Measurements from ENCODE around the gene KRT23.

Gene KRT23

GRCh38 chr17:40963838-40964237, 26.4 kb upstream of the KRT23 start:
- H3K27me3 ChIP-seq (ENCODE audit: control insufficient read depth, insufficient read depth, low read length) = no peaks in the 10 kb centered on the region
- H3K36me3 ChIP-seq (ENCODE audit: insufficient read depth, low read length) = no peaks in the 10 kb centered on the region
- peaks cover 13% of the 10 kb centered on the region for H3K4me1 ChIP-seq (ENCODE audit: control insufficient read depth, insufficient read depth, low read length)
- H3K9me3 ChIP-seq (replicated peaks; ENCODE audit: low read length) = no peaks in the 10 kb centered on the region
- H3K9ac ChIP-seq (ENCODE audit: low read depth, low read length) = no peak overlapping the region
- no peak overlapping the region for H3K4me3 ChIP-seq (ENCODE audit: low read length)
- peak overlapping the region; percentile 20 for H3K4me2 ChIP-seq (ENCODE audit: low read length)

- no peak overlapping the region for H3K4me2 ChIP-seq (ENCODE audit: low read length)
- no peaks in the 10 kb centered on the region for H3K36me3 ChIP-seq (ENCODE audit: insufficient read depth, low read length)
- H3K27me3 ChIP-seq (ENCODE audit: control insufficient read depth, insufficient read depth, low read length) = no peaks in the 10 kb centered on the region
- H3K9ac ChIP-seq (ENCODE audit: low read depth, low read length) = no peak overlapping the region
- no peaks in the 10 kb centered on the region for H3K9me3 ChIP-seq (replicated peaks; ENCODE audit: low read length)
- H3K4me3 ChIP-seq (ENCODE audit: low read length) = no peak overlapping the region
- peaks cover 29% of the 10 kb centered on the region for H3K4me1 ChIP-seq (ENCODE audit: control insufficient read depth, insufficient read depth, low read length)
Observed at GRCh38 chr17:40962059-40962561, 24.7 kb upstream of the KRT23 start.

- H3K4me3 ChIP-seq (ENCODE audit: low read length) = no peak overlapping the region
- no peaks in the 10 kb centered on the region for H3K9me3 ChIP-seq (replicated peaks; ENCODE audit: low read length)
- no peak overlapping the region for H3K9ac ChIP-seq (ENCODE audit: low read depth, low read length)
- H3K4me1 ChIP-seq (ENCODE audit: control insufficient read depth, insufficient read depth, low read length) = peaks cover 31% of the 10 kb centered on the region
- H3K36me3 ChIP-seq (ENCODE audit: insufficient read depth, low read length) = no peaks in the 10 kb centered on the region
- no peak overlapping the region for H3K4me2 ChIP-seq (ENCODE audit: low read length)
- H3K27me3 ChIP-seq (ENCODE audit: control insufficient read depth, insufficient read depth, low read length) = no peaks in the 10 kb centered on the region
Observed at GRCh38 chr17:40961591-40961990, 24.1 kb upstream of the KRT23 start.

GRCh38 chr17:40960144-40960543, 22.7 kb upstream of the KRT23 start:
- Histone ChIP-seq H3K4me1 (ENCODE audit: control insufficient read depth, insufficient read depth, low read length) (peaks cover 39% of the 10 kb centered on the region), H3K9ac (ENCODE audit: low read depth, low read length) (no peak overlapping the region), H3K4me3 (ENCODE audit: low read length) (no peak overlapping the region), H3K36me3 (ENCODE audit: insufficient read depth, low read length) (no peaks in the 10 kb centered on the region), H3K9me3 (replicated peaks; ENCODE audit: low read length) (no peaks in the 10 kb centered on the region), H3K27me3 (ENCODE audit: control insufficient read depth, insufficient read depth, low read length) (no peaks in the 10 kb centered on the region), H3K4me2 (ENCODE audit: low read length) (no peak overlapping the region)

GRCh38 chr17:40958086-40958953, 20.9 kb upstream of the KRT23 start:
- Histone ChIP-seq H3K27me3 (ENCODE audit: control insufficient read depth, insufficient read depth, low read length) (no peaks in the 10 kb centered on the region), H3K4me3 (ENCODE audit: low read length) (no peak overlapping the region), H3K4me1 (ENCODE audit: control insufficient read depth, insufficient read depth, low read length) (peaks cover 56% of the 10 kb centered on the region), H3K9me3 (replicated peaks; ENCODE audit: low read length) (no peaks in the 10 kb centered on the region), H3K36me3 (ENCODE audit: insufficient read depth, low read length) (no peaks in the 10 kb centered on the region), H3K4me2 (ENCODE audit: low read length) (no peak overlapping the region), H3K9ac (ENCODE audit: low read depth, low read length) (peak overlapping the region; percentile 84)

- Histone ChIP-seq H3K4me1 (ENCODE audit: control insufficient read depth, insufficient read depth, low read length) (peaks cover 71% of the 10 kb centered on the region), H3K27me3 (ENCODE audit: control insufficient read depth, insufficient read depth, low read length) (no peaks in the 10 kb centered on the region), H3K4me2 (ENCODE audit: low read length) (peak overlapping the region; percentile 50), H3K36me3 (ENCODE audit: insufficient read depth, low read length) (no peaks in the 10 kb centered on the region), H3K9me3 (replicated peaks; ENCODE audit: low read length) (no peaks in the 10 kb centered on the region), H3K4me3 (ENCODE audit: low read length) (no peak overlapping the region), H3K9ac (ENCODE audit: low read depth, low read length) (peak overlapping the region; percentile 84)
Observed at GRCh38 chr17:40956401-40957254, 19.2 kb upstream of the KRT23 start.

- peak overlapping the region; percentile 5 for H3K4me2 ChIP-seq (ENCODE audit: low read length)
- peak overlapping the region; percentile 76 for H3K9ac ChIP-seq (ENCODE audit: low read depth, low read length)
- H3K4me1 ChIP-seq (ENCODE audit: control insufficient read depth, insufficient read depth, low read length) = peaks cover 76% of the 10 kb centered on the region
Observed at GRCh38 chr17:40953881-40954280, 16.4 kb upstream of the KRT23 start.

GRCh38 chr17:40952661-40953060, 15.2 kb upstream of the KRT23 start:
- Histone ChIP-seq H3K9ac (ENCODE audit: low read depth, low read length) (peak overlapping the region; percentile 76), H3K27me3 (ENCODE audit: control insufficient read depth, insufficient read depth, low read length) (no peaks in the 10 kb centered on the region), H3K4me2 (ENCODE audit: low read length) (no peak overlapping the region), H3K4me1 (ENCODE audit: control insufficient read depth, insufficient read depth, low read length) (peaks cover 66% of the 10 kb centered on the region), H3K36me3 (ENCODE audit: insufficient read depth, low read length) (no peaks in the 10 kb centered on the region), H3K4me3 (ENCODE audit: low read length) (no peak overlapping the region), H3K9me3 (replicated peaks; ENCODE audit: low read length) (no peaks in the 10 kb centered on the region)

More at GRCh38 chr17:40953881-40954280, 16.4 kb upstream of the KRT23 start:
- Histone ChIP-seq H3K36me3 (ENCODE audit: insufficient read depth, low read length) (no peaks in the 10 kb centered on the region), H3K4me3 (ENCODE audit: low read length) (no peak overlapping the region), H3K27me3 (ENCODE audit: control insufficient read depth, insufficient read depth, low read length) (no peaks in the 10 kb centered on the region), H3K9me3 (replicated peaks; ENCODE audit: low read length) (no peaks in the 10 kb centered on the region)

GRCh38 chr17:40952154-40952553, 14.7 kb upstream of the KRT23 start:
- Histone ChIP-seq H3K27me3 (ENCODE audit: control insufficient read depth, insufficient read depth, low read length) (no peaks in the 10 kb centered on the region), H3K36me3 (ENCODE audit: insufficient read depth, low read length) (no peaks in the 10 kb centered on the region), H3K4me3 (ENCODE audit: low read length) (no peak overlapping the region), H3K4me2 (ENCODE audit: low read length) (no peak overlapping the region), H3K4me1 (ENCODE audit: control insufficient read depth, insufficient read depth, low read length) (peaks cover 60% of the 10 kb centered on the region), H3K9me3 (replicated peaks; ENCODE audit: low read length) (no peaks in the 10 kb centered on the region), H3K9ac (ENCODE audit: low read depth, low read length) (peak overlapping the region; percentile 44)

- Histone ChIP-seq H3K27me3 (ENCODE audit: control insufficient read depth, insufficient read depth, low read length) (no peaks in the 10 kb centered on the region), H3K4me3 (ENCODE audit: low read length) (no peak overlapping the region), H3K9me3 (replicated peaks; ENCODE audit: low read length) (no peaks in the 10 kb centered on the region), H3K4me1 (ENCODE audit: control insufficient read depth, insufficient read depth, low read length) (peaks cover 53% of the 10 kb centered on the region), H3K36me3 (ENCODE audit: insufficient read depth, low read length) (no peaks in the 10 kb centered on the region), H3K4me2 (ENCODE audit: low read length) (no peak overlapping the region), H3K9ac (ENCODE audit: low read depth, low read length) (no peak overlapping the region)
Observed at GRCh38 chr17:40951011-40951622, 13.7 kb upstream of the KRT23 start.

- Histone ChIP-seq H3K4me3 (ENCODE audit: low read length) (no peak overlapping the region), H3K9me3 (replicated peaks; ENCODE audit: low read length) (no peaks in the 10 kb centered on the region), H3K9ac (ENCODE audit: low read depth, low read length) (no peak overlapping the region), H3K4me1 (ENCODE audit: control insufficient read depth, insufficient read depth, low read length) (peaks cover 43% of the 10 kb centered on the region), H3K4me2 (ENCODE audit: low read length) (no peak overlapping the region), H3K27me3 (ENCODE audit: control insufficient read depth, insufficient read depth, low read length) (no peaks in the 10 kb centered on the region), H3K36me3 (ENCODE audit: insufficient read depth, low read length) (no peaks in the 10 kb centered on the region)
Observed at GRCh38 chr17:40950176-40950575, 12.7 kb upstream of the KRT23 start.

Measured in skeletal muscle satellite cell (primary cell).